Suppressor macrophage treated with lipopolysaccharide for 1 hour (primary cell): ENCODE measurements around the gene DRD2.

ENCODE experiments used
- DNase-seq, 3 donors: peaks; one replicate each; pipeline ENCODE4 v3.0.0-alpha.2; 2020 to 2022

The DRD2 gene

DNA sequence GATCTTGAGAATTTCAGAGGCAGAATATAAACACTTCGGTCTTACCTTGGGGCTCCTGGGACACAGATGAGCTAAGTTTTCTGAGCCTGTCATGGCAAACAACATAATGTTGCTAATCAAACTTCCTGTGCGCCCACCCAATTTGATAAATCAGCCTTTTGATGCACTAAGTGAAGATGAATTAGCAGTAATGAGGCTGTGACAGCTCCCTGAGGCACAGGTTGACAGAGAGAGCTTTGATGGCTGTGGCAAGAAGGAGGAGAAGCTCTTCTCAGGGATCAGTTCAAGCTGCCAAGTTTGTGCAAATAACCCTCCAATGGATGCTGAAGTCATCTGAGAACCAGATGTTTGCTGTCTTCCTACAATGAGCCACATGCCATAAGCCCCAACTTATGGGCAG, 34.4 kb downstream of the DRD2 start:
- DNase-seq = no peak

DNA sequence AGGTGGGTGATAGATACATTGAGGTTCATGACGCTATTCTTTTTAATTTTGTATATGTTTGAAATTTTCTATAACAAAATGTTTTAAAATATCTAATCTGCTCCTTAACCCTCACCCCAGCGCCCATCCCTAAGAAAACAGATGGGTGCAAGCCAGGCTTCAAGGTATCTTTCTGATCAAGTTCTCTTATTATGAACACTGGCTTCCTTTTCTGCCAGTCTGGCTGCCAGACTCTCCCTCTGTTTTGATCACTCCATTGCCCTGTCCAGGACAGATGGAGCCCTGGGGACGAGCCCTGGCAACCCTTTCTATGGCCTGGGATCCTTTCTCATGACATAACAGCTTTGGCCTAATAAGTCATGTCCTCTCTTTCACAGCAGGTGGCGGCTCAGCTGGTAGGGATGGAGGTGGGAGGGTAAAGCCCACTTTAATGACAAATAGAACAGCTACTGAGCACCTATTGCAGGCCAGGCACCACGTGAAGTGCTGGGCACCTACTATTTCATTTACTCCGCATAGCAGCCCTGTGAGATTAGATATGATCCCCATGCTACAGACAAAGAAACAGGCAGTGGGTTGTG, 38.4 kb downstream of the DRD2 start:
- no peak for DNase-seq

DNA sequence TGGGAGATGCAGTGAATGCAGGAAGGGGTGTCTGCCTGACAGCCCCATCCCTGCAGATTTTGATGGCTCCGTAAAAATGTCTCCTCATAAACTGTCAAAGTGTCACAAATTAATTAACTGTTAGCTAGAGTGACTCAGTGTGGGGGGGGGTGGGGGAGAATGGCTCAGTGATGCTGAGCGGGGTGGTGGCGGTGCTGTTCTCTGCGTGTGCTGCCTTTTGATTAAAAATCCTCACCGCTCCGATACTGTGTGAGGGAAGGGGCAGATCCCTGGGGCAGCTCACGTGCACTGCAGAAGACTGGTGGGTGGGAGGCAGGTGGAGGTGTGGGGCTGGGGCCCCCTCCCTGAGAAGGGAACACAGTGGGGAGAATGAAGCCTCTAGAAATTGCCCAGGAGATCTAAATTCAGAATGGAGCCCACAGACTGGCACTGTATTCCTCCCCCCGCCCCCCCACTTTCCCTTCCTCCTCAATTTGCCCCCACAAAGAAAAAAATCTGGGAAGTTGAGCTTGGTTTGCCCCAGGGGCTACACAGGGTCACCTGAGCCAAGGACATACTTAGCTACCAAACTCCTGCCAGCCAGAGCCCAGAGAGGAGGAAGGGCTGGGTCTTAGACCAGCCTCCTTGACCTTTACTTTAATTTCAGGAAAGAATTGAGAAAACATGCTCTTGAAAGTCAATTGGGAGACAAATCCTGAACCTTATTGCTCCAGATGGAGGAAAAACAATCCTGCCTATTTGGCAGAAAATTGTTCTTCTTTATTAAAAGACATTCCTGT, 39.8 kb downstream of the DRD2 start:
- DNase-seq = no peak

DNA sequence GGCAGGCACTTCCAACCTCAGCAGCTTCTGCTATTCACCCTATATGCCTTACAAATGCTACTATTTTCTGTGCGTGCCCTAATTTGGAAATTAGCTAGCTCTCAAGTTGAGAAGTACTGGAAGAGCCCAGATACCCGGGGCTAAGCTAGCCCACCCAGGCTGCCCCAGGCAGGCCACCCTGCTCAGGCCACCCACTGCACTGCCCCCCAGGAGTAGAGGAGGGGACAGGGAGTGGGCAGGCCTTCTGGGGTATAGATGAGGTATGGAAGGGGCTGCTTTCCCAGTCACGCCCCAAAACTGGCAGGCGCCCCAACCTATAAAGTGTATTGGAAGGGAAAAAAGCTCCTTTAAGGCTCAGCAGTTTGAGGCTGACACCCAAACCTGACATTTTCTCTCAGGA, 43.5 kb downstream of the DRD2 start:
- no peak for DNase-seq

DNA sequence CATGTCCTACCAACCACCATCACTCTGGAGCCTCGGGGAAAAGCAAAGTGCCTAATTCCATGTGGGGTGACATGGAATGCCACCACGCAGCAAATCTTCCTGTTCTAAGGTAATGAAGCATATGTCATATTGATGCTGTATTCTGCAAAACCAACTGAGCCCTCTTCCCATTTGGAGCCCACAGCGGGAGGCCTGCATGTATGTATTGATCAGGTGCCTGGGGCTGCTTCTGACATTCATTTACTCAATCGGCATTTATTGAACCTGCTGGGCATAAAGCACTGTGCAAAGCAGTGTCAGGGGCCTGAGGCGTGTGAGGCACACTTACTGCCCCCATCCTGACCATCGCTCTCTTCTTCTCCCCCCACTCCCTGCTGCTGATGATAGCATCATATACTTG, 48.5 kb downstream of the DRD2 start:
- no peak for DNase-seq

DNA sequence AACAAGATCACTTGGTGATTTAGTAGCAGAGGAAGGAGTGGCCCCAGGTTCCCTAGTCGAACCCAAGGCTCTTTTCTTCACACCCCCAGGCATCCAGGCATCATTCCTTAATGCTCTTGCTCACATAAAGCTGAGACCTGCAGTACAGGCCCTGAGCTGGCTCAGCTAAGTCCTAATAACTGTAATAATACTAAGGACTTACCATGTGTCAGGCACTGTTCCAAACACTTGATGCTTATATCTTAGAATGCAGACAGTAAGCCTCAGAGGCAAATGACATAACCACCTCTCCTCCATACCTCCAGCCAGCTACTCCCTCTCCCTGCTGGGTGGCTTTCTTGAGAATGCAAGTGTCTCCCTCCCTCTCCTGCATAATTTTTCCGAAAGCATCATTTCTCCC, 54.4 kb downstream of the DRD2 start:
- DNase-seq = no peak

DNA sequence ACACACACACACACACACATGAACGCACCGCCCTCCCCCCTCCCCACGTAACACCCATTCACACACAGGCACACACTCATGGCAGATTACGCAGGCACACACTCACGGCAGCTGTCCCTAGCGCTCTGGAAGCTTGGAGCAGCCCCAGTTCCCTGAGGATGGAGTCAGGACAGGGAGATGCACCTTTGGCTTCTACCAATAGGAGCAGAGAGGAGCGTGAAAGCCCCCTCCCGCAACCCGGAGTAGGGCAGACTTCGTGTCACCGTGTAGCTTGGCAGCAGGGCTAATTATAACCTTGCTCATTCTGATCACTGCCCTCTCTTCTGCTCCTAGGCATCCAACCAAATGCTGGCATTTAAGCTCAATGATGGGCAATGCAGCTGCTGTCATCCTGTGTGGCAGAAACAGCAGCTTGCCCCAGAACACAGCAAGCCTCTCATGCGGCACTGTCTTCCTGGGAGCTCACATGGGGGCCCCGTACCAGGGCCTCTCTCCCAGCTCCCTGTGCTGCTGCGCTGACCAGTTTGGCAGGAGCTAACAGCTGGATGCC, 55.7 kb downstream of the DRD2 start:
- DNase-seq = no peak

DNA sequence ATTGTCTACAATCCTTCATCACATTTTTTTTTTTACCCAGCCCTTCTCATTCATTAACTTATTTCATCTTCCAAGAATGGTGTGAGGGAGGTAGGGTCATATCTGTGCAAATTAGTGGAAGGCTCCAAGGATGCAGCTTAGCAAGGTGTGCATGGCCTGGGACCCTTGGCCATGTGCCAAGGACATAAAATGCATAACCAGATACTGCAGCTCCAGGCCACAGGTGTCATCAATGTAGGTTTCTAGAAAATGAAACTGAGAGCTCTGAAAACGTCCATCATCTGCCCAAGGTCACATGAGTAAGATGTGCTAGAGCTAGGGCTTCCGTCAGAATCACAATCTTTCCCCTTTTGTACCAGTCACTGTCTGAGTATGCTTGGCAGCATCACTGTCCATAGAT, 57.8 kb downstream of the DRD2 start:
- DNase-seq = no peak

DNA sequence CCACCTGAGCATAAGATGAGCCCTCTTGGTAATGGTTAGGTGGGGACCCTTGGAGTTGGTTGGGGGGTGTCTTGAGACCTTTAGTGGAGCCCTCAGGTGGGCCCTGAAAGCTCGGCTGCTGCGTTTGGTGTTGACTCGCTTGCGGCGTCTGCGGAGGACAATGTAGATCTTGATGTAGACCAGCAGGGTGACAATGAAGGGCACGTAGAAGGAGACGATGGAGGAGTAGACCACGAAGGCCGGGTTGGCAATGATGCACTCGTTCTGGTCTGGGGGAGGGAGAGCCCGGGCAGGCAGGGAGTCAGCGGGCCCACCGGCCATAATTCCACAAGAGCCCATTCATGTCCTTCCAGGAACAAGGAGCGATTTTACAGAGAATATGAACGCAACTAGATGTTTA, 59.9 kb downstream of the DRD2 start:
- DNase-seq = no peak

DNA sequence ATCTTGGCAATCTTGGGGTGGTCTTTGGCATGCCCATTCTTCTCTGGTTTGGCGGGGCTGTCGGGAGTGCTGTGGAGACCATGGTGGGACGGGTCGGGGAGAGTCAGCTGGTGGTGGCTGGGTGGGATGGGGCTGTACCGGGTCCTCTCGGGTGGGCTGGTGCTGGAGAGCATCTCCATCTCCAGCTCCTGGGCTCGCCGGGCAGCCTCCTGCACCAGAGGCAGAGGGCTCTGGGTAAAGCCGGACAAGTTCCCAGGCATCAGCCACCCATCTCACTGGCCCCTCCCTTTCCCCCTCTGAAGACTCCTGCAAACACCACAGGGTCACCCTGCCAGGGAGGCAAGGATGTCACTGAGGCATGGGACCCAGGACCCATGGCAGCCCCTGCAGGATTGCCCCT, 62.5 kb downstream of the DRD2 start:
- DNase-seq = no peak

DNA sequence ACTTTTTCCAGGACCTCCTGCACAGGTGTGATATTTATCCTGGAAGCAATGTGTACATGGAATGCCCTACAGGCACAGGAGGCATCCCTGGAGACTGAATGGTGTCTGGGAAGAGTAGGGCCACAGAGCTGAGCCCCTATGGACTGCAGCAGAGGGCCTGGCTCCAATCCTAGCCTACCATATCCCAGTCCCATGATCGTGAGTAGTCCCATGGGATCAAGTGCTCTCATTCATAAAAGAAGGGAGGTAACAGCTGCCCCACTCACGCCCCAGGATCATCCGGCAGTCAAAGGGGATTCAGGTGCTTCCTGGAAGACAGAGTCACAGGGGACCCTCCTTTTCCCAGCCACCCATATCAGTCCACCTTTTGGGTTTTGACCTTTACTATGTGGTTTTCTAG, 63.7 kb downstream of the DRD2 start:
- no peak for DNase-seq

DNA sequence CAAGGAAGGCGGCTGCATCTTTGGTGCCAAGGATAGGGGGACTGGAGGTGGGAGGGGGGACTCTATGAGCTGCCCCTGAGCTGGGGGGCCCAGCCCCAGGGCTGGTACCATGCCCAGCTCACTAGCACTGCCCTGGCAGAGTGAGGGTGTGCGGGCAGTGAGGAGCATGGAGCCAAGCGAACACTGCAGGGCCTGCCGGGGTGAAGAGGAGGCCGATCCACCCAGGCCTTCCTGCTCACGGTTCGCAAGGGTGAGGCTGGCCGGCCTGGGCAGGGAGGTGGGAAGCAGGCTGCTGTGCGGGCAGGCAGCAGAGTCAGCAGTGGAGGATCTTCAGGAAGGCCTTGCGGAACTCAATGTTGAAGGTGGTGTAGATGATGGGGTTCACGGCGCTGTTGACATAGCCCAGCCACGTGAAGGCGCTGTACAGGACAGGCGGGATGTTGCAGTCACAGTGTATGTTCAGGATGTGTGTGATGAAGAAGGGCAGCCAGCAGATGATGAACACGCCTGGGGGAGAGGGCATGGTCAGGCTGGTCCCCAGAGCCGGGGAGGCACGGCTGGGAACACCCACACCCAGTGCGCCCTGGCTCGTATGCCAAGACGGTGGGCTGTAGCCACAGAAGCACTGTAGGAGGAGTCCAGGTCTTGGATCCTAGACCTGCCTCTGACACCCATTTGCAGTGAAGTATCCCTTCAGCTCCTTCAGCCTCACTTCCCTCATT, 64.6 kb downstream of the DRD2 start:
- DNase-seq = no peak

DNA sequence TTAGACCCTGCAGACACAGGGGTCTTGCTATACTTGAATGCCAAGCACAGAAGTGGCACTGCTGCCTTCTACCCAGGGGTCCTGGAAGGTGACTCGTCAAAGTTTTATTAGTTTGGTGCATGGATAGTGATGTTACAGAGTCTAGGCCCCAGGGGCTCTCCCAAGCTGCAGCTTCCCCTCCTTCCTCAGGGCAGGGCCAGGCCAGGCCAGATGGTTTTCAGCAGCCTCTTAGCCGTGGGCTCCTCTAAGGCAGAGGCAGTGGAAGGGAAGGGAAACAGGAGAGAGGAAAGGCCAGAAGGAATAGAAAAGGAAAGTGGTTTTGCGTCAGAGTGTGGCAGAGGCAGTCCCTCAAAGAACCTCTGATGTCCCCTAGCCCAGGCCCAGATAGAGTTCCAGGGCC, 65.7 kb downstream of the DRD2 start:
- DNase-seq = no peak

DNA sequence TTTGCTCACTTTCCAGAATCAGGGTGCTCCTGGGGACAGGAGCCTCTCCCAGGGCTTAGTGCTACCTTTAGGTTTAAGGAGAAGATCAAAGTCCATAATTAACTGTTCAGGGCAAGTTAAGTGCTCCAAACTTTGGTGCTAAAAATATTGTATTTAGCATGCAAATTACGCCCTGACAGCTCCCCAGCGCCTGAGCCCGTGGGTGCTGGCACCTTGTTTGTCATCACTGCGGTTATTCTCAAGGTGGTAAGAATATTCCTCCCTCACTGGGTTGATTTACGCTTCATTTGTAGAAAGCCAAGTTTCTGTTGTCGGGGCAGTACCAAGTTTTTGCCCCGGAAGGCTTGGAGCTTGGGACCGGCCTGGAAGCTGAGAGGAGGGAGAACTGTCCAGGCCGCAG, 66.3 kb downstream of the DRD2 start:
- no peak for DNase-seq

DNA sequence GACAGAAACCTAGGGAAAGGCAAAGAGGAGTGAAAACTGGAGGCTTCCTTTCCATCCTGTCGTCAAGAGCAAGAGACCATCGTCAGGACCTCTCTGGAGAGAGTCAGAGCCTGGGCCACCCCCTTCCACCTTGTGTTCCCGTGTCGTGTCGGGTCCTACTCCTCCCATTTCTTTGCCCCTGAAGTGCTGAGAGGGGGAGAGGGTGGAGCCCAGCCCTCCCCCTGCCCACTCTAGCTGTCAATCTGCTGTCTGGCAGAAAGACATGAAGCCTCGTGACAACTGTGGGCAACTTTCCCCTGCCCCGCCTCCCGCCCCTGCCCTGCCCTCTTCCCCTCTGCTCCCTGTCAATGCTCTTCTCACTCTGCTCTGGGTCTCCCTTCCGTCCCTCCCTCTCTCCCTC, 67.0 kb downstream of the DRD2 start:
- no peak for DNase-seq

DNA sequence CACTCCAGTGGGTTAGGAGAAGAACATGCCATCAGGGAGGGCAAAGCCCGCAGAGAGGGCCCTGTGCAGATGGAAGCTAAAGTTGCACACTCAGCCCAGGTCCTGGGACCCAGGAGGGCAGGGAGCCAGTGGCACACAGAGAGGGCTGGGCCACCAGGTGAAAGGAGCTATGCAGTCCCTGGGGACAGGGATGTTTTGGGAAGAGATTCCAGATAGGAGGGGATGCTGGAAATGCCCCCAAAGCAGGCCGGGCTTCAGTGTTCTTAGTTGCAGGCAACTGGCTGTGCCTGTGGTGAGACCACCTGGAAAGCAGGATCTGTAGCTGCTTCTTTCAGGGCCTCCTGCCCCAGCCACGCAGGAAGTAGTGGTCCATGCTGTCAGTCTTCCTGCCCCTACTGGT, 68.0 kb downstream of the DRD2 start:
- DNase-seq = no peak

DNA sequence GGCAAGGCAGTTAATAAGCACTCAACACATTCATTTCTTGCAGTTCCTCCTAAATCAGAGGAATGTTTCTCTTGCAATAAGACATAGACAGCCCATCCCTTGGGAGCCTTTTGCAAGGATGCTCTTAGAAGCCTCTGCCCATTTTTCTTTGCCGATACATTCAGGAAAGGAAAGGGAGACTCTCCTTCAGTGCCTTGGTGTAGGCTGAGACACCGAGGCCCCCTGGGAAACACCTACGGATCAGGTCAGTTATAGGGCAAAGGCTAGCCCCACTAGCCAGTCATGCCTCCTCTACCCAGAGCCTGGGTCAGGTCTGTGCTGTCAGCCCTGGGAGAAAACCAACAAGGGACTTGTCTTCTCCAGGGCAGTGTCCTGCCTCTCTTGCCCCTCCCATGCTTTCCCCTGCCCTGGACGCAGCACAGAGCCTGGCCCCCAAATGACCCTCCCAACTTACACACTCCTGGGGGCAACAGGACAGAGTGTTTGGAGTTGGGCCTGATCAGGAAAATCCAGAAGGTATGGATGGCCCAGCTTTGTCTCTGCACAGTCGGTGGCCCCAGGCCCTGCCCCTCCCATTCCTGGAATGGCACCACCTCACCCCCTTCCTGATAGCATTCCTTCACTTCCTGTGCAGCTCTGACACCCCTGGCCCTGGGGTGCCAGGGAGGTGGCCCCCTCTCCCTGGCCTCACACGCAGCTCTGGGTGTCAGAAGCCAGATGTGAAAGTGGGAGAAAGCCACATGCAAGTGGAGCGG, 69.3 kb downstream of the DRD2 start:
- no peak for DNase-seq

DNA sequence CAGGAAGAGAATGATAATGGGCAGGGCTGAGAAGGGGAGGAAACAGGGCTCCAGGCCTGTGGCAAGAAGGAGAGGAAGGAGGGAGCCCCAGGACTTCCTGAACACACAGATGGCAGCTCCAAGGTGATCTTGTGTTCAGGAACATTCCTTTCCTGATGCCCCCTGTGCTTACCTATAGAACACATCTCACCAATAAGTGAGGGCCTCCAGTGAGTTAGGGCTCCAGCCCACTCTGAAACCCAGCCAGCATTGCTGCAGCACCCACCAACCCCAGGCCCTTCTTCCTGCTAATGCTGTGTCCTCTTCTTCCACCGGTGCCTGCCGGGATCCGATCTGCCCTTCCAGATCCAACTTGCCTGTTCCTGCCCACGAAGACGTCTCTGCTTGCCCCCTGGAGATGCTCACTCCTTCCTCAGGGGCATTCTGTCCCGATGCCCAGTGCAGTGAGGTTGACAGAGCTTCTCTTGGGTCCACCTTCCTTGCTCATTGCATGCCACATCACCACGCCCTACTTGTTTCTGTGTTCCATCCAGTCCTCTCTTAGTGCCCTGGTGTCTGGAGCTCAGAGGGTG, 70.3 kb downstream of the DRD2 start:
- DNase-seq = no peak

DNA sequence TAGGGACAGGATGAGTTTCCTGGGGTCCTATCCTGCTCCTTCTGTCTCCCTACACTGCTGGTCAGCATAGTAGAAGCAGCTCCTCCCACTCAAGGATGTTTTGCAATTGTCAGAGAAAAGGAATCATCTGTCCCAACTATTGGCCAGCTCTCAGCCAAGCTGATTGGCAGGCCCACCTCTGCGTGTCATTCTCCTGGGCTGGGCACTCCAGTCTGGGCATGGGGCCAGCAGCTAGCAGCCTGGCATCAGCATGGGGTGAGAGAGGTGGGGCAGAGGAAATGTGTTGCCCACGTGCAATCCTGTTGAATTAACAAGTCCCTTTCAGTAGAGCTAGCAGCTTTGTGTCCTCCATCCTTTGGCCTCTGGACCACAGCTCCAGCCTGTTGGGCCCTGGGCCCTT, 73.5 kb downstream of the DRD2 start:
- peak; percentile 17 to 32 (median 31) for DNase-seq

DNA sequence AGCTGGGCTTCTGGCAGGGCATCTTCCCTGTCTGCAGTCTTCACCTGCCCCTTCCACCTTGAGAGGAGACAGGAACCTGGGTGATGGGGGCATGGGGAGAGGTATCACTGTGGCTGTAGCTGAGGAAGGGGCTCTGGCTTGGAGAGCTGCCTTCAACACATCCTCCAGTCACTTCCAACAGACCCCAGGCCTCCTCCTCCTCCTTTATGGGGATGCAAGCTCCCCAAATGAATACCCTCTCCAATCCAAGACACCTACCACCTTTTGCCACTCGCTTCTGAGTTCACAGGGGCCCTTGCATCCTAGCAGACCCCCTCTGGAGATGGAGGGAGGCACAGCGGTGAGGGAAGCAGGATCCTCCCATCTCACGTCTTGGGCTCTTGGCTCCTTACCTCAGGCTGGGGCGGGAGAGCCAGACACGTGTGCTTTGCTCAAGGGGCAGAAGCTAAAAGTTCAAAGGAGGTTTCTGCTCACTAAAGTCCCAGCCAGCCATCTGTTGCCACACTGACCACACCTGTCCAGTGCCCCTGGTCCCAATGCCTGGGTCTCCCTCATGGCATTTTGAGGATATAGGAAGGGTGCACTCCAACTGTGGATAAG, 74.5 kb downstream of the DRD2 start:
- no peak for DNase-seq

DNA sequence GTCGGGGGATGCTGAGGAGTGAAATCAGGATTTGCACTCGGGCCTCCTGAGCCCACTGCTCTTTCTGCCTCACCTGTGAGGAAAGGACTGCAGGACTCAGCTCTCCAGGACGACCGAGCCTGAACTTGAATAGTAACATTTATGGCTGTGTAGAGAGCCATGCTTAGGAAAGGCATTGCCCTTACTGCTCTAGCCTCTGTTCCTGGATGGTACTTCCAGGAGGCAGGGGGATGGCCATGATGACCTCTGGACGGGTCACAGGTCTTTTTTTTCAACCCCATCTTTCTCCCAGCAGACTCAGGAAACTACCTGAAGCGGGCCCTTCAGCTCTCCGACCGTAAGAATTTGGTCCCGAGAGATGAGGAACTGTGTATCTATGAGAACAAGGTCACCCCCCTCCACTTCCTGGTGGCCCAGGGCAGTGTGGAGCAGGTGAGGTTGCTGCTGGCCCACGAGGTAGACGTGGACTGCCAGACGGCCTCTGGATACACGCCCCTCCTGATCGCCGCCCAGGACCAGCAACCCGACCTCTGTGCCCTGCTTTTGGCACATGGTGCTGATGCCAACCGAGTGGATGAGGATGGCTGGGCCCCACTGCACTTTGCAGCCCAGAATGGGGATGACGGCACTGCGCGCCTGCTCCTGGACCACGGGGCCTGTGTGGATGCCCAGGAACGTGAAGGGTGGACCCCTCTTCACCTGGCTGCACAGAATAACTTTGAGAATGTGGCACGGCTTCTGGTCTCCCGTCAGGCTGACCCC, 76.3 kb downstream of the DRD2 start:
- no peak for DNase-seq

DNA sequence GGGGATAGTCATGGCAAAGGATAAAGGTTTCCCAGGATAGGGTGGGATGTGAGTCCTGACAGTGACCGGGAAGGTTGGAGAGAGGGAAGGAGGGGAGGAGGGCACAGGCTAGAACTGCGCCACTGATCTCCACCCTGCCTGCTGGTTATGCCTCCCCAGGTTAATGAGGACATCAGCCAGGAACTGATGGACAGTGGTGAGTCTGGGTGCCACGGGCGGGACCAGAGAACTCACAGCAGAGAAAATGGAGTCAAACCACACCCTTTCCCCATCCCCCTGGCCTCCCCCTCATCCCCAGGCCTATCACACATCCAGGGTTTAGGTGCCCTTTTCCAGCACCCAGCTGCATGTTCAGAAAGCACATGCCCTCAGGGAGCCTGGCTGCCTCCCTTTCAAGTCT, 77.4 kb downstream of the DRD2 start:
- no peak for DNase-seq
